Neural crest cell (in vitro differentiated cells): ENCODE measurements around the gene LMBR1L. TPM values are rescaled to one million over a fixed set of nuclear protein-coding genes. Genes with fewer than 3 reads are reported as not detected.

ENCODE experiments used
- DNase-seq: peaks from one replicate; pipeline ENCODE4 v3.0.0; 2021; ENCODE audit warnings: low read depth, mixed read lengths, low spot score
- H3K27ac Mint-ChIP-seq: one replicate; pipeline ENCODE4 v1.8.0; 2021; ENCODE audit warnings: mild to moderate bottlenecking, mixed read lengths; ENCODE audit not compliant: unreplicated experiment
- H3K27me3 Mint-ChIP-seq: 2 replicates; pipeline ENCODE4 v1.8.0; 2021; ENCODE audit warnings: low read depth, mild to moderate bottlenecking, mixed read lengths
- H3K36me3 Mint-ChIP-seq: 2 replicates; pipeline ENCODE4 v1.8.0; 2021; ENCODE audit warnings: low read depth, mild to moderate bottlenecking, mixed read lengths
- H3K4me1 Mint-ChIP-seq: 2 replicates; pipeline ENCODE4 v1.8.0; 2021; ENCODE audit warnings: mixed read lengths
- H3K4me3 Mint-ChIP-seq: one replicate; pipeline ENCODE4 v1.8.0; 2021; ENCODE audit warnings: mild to moderate bottlenecking, mixed read lengths
- H3K9me3 Mint-ChIP-seq: 2 replicates; pipeline ENCODE4 v1.8.0; 2021; ENCODE audit warnings: mixed read lengths
- CTCF ChIP-seq: fragments of 200-600 bp; sonication (generic); conservative IDR thresholded peaks from 2 replicates; pipeline ENCODE4 v1.5.0; 2021; ENCODE audit warnings: antibody characterized with exemption, mild to moderate bottlenecking
- total RNA-seq: library from RNA; stranded (reverse); gene quantifications from 2 replicates; pipeline ENCODE4 v1.2.1, GENCODE V29; 2021

LMBR1L gene
- total RNA-seq, 1 donor from 2014 or later: 101 TPM

GRCh38 chr12:49079793-49080192, 30.9 kb downstream of the LMBR1L start:
- Mint-ChIP-seq H3K36me3 (no peaks in the 10 kb centered on the region), H3K27me3 (peaks cover 8% of the 10 kb centered on the region), H3K9me3 (no peaks in the 10 kb centered on the region), H3K27ac (no peak overlapping the region), H3K4me1 (no peaks in the 10 kb centered on the region), H3K4me3 (no peak overlapping the region)
- no peak for TF ChIP-seq CTCF
- no peak for DNase-seq

GRCh38 chr12:49070971-49071370, 39.7 kb downstream of the LMBR1L start:
- Mint-ChIP-seq H3K36me3 (no peaks in the 10 kb centered on the region), H3K27ac (no peak overlapping the region), H3K4me1 (peaks cover 22% of the 10 kb centered on the region), H3K27me3 (peaks cover 12% of the 10 kb centered on the region), H3K9me3 (no peaks in the 10 kb centered on the region), H3K4me3 (no peak overlapping the region)
- TF ChIP-seq CTCF: no peak
- DNase-seq: no peak

- H3K4me3 Mint-ChIP-seq: peak within 1 kb of the TSS; percentile 94
- H3K27ac Mint-ChIP-seq: peak within 1 kb of the TSS; percentile 52
- TF ChIP-seq CTCF: no peak
- peaks cover 12% of the 10 kb centered on the region for H3K27me3 Mint-ChIP-seq
- H3K36me3 Mint-ChIP-seq: no peaks in the 10 kb centered on the region
- peaks cover 22% of the 10 kb centered on the region for H3K4me1 Mint-ChIP-seq
- peak; percentile 98 for DNase-seq
- H3K9me3 Mint-ChIP-seq: no peaks in the 10 kb centered on the region
Observed at GRCh38 chr12:49069507-49070346, 40.9 kb downstream of the LMBR1L start, which contains the start of gene RHEBL1. RHEBL1 (minus strand) TSS chr12:49069979; CDS start chr12:49069785, 194 bp downstream.

- no peak for TF ChIP-seq CTCF
- Mint-ChIP-seq H3K27ac (no peak overlapping the region), H3K4me3 (peak overlapping the region; percentile 94), H3K36me3 (no peaks in the 10 kb centered on the region), H3K9me3 (no peaks in the 10 kb centered on the region), H3K4me1 (peaks cover 24% of the 10 kb centered on the region), H3K27me3 (peaks cover 12% of the 10 kb centered on the region)
- DNase-seq: no peak
Observed at GRCh38 chr12:49068879-49069506, 41.7 kb downstream of the LMBR1L start.

GRCh38 chr12:49066120-49066519, 44.5 kb downstream of the LMBR1L start:
- H3K9me3 Mint-ChIP-seq: no peaks in the 10 kb centered on the region

More at GRCh38 chr12:49066120-49066519, 44.5 kb downstream of the LMBR1L start:
- H3K27me3 Mint-ChIP-seq: peaks cover 12% of the 10 kb centered on the region
- H3K4me3 Mint-ChIP-seq: peak overlapping the region; percentile 58
- H3K27ac Mint-ChIP-seq: no peak overlapping the region
- no peak for TF ChIP-seq CTCF
- H3K4me1 Mint-ChIP-seq: peaks cover 28% of the 10 kb centered on the region
- no peaks in the 10 kb centered on the region for H3K36me3 Mint-ChIP-seq
- DNase-seq: no peak
